ENCODE results near the gene FBXO24.

DNA sequence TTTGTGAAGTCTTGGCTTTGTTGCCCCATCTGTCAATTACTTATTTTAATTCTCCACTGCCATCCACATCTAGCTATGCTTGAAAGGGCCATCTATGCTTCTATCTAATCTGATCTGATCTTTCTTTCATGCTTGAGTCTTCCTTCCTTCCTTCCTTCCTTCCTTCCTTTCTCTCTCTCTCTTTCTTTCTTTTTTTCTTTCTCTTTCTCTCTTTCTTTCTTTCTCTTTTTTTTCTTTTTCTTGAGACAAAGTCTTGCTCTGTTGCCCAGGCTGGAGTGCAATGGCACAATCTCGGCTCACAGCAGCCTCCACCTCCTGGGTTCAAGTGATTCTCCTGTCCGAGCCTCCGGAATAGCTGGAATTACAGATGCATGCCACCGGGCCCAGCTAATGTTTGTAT, 43.9 kb downstream of the FBXO24 start:
- TF ChIP-seq, protein P1, sequence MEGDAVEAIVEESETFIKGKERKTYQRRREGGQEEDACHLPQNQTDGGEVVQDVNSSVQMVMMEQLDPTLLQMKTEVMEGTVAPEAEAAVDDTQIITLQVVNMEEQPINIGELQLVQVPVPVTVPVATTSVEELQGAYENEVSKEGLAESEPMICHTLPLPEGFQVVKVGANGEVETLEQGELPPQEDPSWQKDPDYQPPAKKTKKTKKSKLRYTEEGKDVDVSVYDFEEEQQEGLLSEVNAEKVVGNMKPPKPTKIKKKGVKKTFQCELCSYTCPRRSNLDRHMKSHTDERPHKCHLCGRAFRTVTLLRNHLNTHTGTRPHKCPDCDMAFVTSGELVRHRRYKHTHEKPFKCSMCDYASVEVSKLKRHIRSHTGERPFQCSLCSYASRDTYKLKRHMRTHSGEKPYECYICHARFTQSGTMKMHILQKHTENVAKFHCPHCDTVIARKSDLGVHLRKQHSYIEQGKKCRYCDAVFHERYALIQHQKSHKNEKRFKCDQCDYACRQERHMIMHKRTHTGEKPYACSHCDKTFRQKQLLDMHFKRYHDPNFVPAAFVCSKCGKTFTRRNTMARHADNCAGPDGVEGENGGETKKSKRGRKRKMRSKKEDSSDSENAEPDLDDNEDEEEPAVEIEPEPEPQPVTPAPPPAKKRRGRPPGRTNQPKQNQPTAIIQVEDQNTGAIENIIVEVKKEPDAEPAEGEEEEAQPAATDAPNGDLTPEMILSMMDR (IDR thresholded peaks at IDR 0.05; ENCODE audit: control extremely low read depth in 1 of 3, insufficient read depth in 1 of 3, low read depth in 1 of 3, low read length in 3 of 3), result no peak
- TF ChIP-seq JUN (IDR thresholded peaks at IDR 0.05; ENCODE audit: low read depth, low read length) (no peak), HDAC2 (IDR thresholded peaks at IDR 0.05; ENCODE audit: borderline replicate concordance in 1 of 2, low read depth in 2 of 2, low read length in 2 of 2) (no peak), POLR2A (IDR thresholded peaks at IDR 0.05; ENCODE audit: control extremely low read depth in 1 of 2, low read depth in 2 of 2, low read length in 2 of 2) (no peak)

All from H1 (cell line).